ENCODE results near the gene SLC25A33. TPM values are rescaled to one million over a fixed set of nuclear protein-coding genes. Genes with fewer than 3 reads are reported as not detected.

Gene SLC25A33
- polyA plus RNA-seq, 2 of the 4 experiments (the other 2 are of a cell fraction): 3.1 to 4.9 TPM

GRCh38 chr1:9490605-9491339 is 48.5 kb upstream of the SLC25A33 start:
- ATAC-seq: peak; percentile 89 to 90
- POLR2A ChIA-PET: no interaction called here
- no peak for FAIRE-seq
- 82% methylated on average over 8 of the region's 20 CpGs for WGBS (ENCODE audit: missing lambda C conversion rate)
- TF ChIP-seq SMC3 (IDR thresholded peaks at IDR 0.05) (peak; percentile 97), ZNF302 (CRISPR knock-in tag; IDR thresholded peaks at IDR 0.05) (no peak), RAD21 (conservative IDR thresholded peaks at IDR 0.05 in 1 of 2, IDR thresholded peaks at IDR 0.05 in 1 of 2) (peak; percentile 97 to 98), MAFK (IDR thresholded peaks at IDR 0.05; ENCODE audit: partially characterized antibody) (peak; percentile 87), CTCF (IDR thresholded peaks at IDR 0.05) (peak; percentile 75), NPAS2 (CRISPR knock-in tag; IDR thresholded peaks at IDR 0.05; ENCODE audit: borderline replicate concordance) (no peak), FOSL2 (IDR thresholded peaks at IDR 0.05) (no peak), FOSL2 (CRISPR knock-in tag; IDR thresholded peaks at IDR 0.05) (no peak)
- Histone ChIP-seq H3K4me2 (no peak overlapping the region), H3K4me3 (no peak overlapping the region), H3K4me1 (0 out of 3 replicates have a peak, but pooled peaks cover 3% of the 10 kb centered on the region), H3K27ac (peak overlapping the region; percentile 26 to 76; a peak in 3 of 6 replicates), H3K9me3 (no peaks in the 10 kb centered on the region)
- CTCF ChIA-PET: interaction anchor here (0.6 to 11.3 kb wide), 40 partner anchors 10 to 380 kb away, joined by 3 to 127 read pairs (median 4); partner anchors contain the start of gene H6PD
- peak; percentile 41 to 76 for DNase-seq (ENCODE audit: low read depth in 1 of 2, low spot score in 1 of 2)

DNA sequence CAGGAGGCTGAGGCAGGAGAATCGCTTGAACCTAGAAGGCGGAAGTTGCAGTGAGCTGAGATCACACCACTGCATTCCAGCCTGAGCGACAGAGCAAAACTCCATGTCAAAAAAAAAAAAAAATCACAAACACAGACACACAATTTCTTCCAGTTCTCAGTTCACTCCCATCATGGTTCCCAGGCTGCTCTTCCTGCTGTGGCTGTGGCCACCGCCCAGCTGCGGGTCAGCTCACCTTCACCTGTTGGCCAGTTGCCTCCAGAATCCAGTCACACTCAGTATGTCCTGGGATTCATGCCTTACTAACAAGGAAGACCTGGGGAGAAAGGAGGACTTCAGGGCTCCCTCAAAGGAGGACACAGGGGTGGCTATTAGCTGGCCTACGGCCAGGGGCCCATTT is 45.9 kb upstream of the SLC25A33 start:
- Histone ChIP-seq H3K4me2 (no peak overlapping the region), H3K9me3 (no peaks in the 10 kb centered on the region), H3K27ac (no peak overlapping the region), H3K4me3 (no peak overlapping the region), H3K4me1 (0 out of 3 replicates have a peak, but pooled peaks cover 3% of the 10 kb centered on the region)
- DNase-seq (ENCODE audit: low read depth in 1 of 2, low spot score in 1 of 2) (no peak), ATAC-seq (no peak), FAIRE-seq (no peak)
- TF ChIP-seq NFE2L2 (conservative IDR thresholded peaks at IDR 0.05; ENCODE audit: low read length) (no peak), CHD2 (IDR thresholded peaks at IDR 0.05; ENCODE audit: low read length, partially characterized antibody) (no peak), ZNF302 (CRISPR knock-in tag; IDR thresholded peaks at IDR 0.05) (no peak), CEBPB (IDR thresholded peaks at IDR 0.05) (no peak), MAX (IDR thresholded peaks at IDR 0.05) (no peak)
- WGBS (ENCODE audit: missing lambda C conversion rate): 92% methylated on average over 6 of the region's 6 CpGs
- ChIA-PET POLR2A (no interaction called here), CTCF (interaction anchor here (0.7 to 11.3 kb wide), 7 partner anchors 9 to 227 kb away, joined by 3 to 127 read pairs (median 7); no protein-coding TSS in a partner anchor)

GRCh38 chr1:9494936-9495758 is 44.1 kb upstream of the SLC25A33 start:
- TF ChIP-seq SMC3 (IDR thresholded peaks at IDR 0.05): peak; percentile 79
- TF ChIP-seq RAD21 (conservative IDR thresholded peaks at IDR 0.05 in 1 of 2, IDR thresholded peaks at IDR 0.05 in 1 of 2): peak; percentile 54 to 63
- TF ChIP-seq E2F6 (IDR thresholded peaks at IDR 0.05; ENCODE audit: borderline replicate concordance, low read depth): peak; percentile 99
- peak; percentile 88 for TF ChIP-seq CTCF (IDR thresholded peaks at IDR 0.05)
- peak; percentile 96 for TF ChIP-seq MAX (IDR thresholded peaks at IDR 0.05)
- TF ChIP-seq ZC3H11A (IDR thresholded peaks at IDR 0.05): no peak
- no peak for TF ChIP-seq ESRRA (IDR thresholded peaks at IDR 0.05; ENCODE audit: borderline replicate concordance, low read length)
- POLR2A ChIA-PET: no interaction called here
- peak; percentile 32 to 60 for DNase-seq (ENCODE audit: low read depth in 1 of 2, low spot score in 1 of 2)

More at GRCh38 chr1:9494936-9495758, 44.1 kb upstream of the SLC25A33 start:
- WGBS (ENCODE audit: missing lambda C conversion rate): 37% methylated on average over 4 of the region's 48 CpGs
- ATAC-seq: peak; percentile 78 to 90
- FAIRE-seq: no peak
- Histone ChIP-seq H3K4me1 (0 out of 3 replicates have a peak, but pooled peaks cover 3% of the 10 kb centered on the region), H3K4me3 (peak overlapping the region; percentile 34; the same call in 2 of the 3 replicates), H3K9me3 (no peaks in the 10 kb centered on the region), H3K27ac (peak overlapping the region in 1 of 2 experiments; percentile 73; a peak in 3 of 6 replicates), H3K4me2 (peak overlapping the region; percentile 83)
- CTCF ChIA-PET: interaction anchor here (0.5 to 3.4 kb wide), 42 partner anchors 8 to 325 kb away, joined by 3 to 22 read pairs (median 4); partner anchors contain the start of gene H6PD

Measured in A549 (cell line).